Karpas-422 (cell line): Measurements from ENCODE around the gene NUP93. TPM values are rescaled to one million over a fixed set of nuclear protein-coding genes. Genes with fewer than 3 reads are reported as not detected.

Source experiments
- DNase-seq: peaks from one replicate; pipeline ENCODE4 v3.0.0-alpha.2; 2015
- H2AFZ ChIP-seq: fragments of 200-600 bp; sonication (generic); 2 replicates; pipeline ENCODE4 v1.6.1; 2014; ENCODE audit warnings: antibody characterized with exemption, low read length, mixed read lengths
- H3K27ac ChIP-seq: fragments of 200-600 bp; sonication (generic); 2 replicates; pipeline ENCODE4 v1.5.1; 2014; ENCODE audit warnings: mild to moderate bottlenecking, low read length, moderate library complexity
- H3K27me3 ChIP-seq: fragments of 200-600 bp; sonication (generic); 2 replicates; pipeline ENCODE4 v1.6.1; 2014; ENCODE audit warnings: low read length, mixed read lengths
- H3K36me3 ChIP-seq: fragments of 200-600 bp; sonication (generic); 2 replicates; pipeline ENCODE4 v1.6.1; 2014; ENCODE audit warnings: low read length, mixed read lengths; ENCODE audit not compliant: insufficient read depth
- H3K4me1 ChIP-seq: fragments of 200-600 bp; sonication (generic); 2 replicates; pipeline ENCODE4 v1.6.1; 2014; ENCODE audit warnings: mild to moderate bottlenecking, low read length, mixed read lengths
- H3K4me2 ChIP-seq: fragments of 200-600 bp; sonication (generic); 2 replicates; pipeline ENCODE4 v1.6.1; 2014; ENCODE audit warnings: low read length, low read depth, mild to moderate bottlenecking; ENCODE audit not compliant: poor library complexity, severe bottlenecking
- H3K4me3 ChIP-seq: fragments of 200-600 bp; sonication (generic); 2 replicates; pipeline ENCODE4 v1.5.1; 2014; ENCODE audit warnings: mild to moderate bottlenecking, antibody characterized with exemption, low read length, mixed read lengths
- H3K79me2 ChIP-seq: fragments of 200-600 bp; sonication (generic); 2 replicates; pipeline ENCODE4 v1.6.1; 2014; ENCODE audit warnings: mild to moderate bottlenecking, low read length, mixed read lengths
- H3K9ac ChIP-seq: fragments of 200-600 bp; sonication (generic); 2 replicates; pipeline ENCODE4 v1.6.0; 2014; ENCODE audit warnings: low read length
- H3K9me2 ChIP-seq: fragments of 200-600 bp; sonication (generic), shearing (Covaris generic); replicated peaks from 2 replicates; pipeline ENCODE4 v1.6.0; 2014; ENCODE audit warnings: mild to moderate bottlenecking, low read length, moderate library complexity; ENCODE audit not compliant: insufficient read depth
- H3K9me3 ChIP-seq: fragments of 300-700, 200-600 bp; sonication (generic); 2 replicates; pipeline ENCODE4 v1.6.1; 2014; ENCODE audit warnings: low read length, mixed read lengths
- H4K20me1 ChIP-seq: fragments of 200-600 bp; sonication (generic); 2 replicates; pipeline ENCODE4 v1.6.1; 2014; ENCODE audit warnings: mild to moderate bottlenecking, antibody characterized with exemption, low read length, low read depth; ENCODE audit not compliant: insufficient read depth
- total RNA-seq: library from RNA; depleted of rRNA; stranded (reverse); fragments of >200 nt; shearing (Covaris generic); gene quantifications from 2 replicates; pipeline ENCODE4 v1.2.3, GENCODE V29; 2014; ENCODE audit warnings: low replicate concordance

The NUP93 gene
- total RNA-seq, 1 experiment from 2014 or later = 116 TPM

- no peak overlapping the region for H2AFZ ChIP-seq
- no peak for DNase-seq
- no peak overlapping the region for H3K27ac ChIP-seq
- no peak overlapping the region for H3K4me3 ChIP-seq
- no peaks in the 10 kb centered on the region for H3K79me2 ChIP-seq
- peaks cover 24% of the 10 kb centered on the region for H3K4me1 ChIP-seq
- no peaks in the 10 kb centered on the region for H3K27me3 ChIP-seq
- H3K9me2 ChIP-seq = no peaks in the 10 kb centered on the region
- H3K9ac ChIP-seq = no peak overlapping the region
- H4K20me1 ChIP-seq = peaks cover 7% of the 10 kb centered on the region; the same call in 1 of the 2 replicates
- H3K9me3 ChIP-seq = no peaks in the 10 kb centered on the region
- no peaks in the 10 kb centered on the region for H3K36me3 ChIP-seq
- H3K4me2 ChIP-seq = no peak overlapping the region
Measured at GRCh38 chr16:56686758-56687157, 43.2 kb upstream of the NUP93 start.

- Histone ChIP-seq H3K9me2 (no peaks in the 10 kb centered on the region), H3K79me2 (no peaks in the 10 kb centered on the region), H3K4me2 (no peak overlapping the region), H3K4me1 (peaks cover 9% of the 10 kb centered on the region), H2AFZ (no peak overlapping the region), H3K9ac (no peak overlapping the region), H3K27me3 (no peaks in the 10 kb centered on the region), H3K27ac (no peak overlapping the region), H3K36me3 (no peaks in the 10 kb centered on the region), H3K4me3 (no peak overlapping the region), H3K9me3 (no peaks in the 10 kb centered on the region), H4K20me1 (peaks cover 1% of the 10 kb centered on the region; the same call in 1 of the 2 replicates)
- DNase-seq = no peak
Measured at GRCh38 chr16:56688762-56689161, 41.2 kb upstream of the NUP93 start.

DNA sequence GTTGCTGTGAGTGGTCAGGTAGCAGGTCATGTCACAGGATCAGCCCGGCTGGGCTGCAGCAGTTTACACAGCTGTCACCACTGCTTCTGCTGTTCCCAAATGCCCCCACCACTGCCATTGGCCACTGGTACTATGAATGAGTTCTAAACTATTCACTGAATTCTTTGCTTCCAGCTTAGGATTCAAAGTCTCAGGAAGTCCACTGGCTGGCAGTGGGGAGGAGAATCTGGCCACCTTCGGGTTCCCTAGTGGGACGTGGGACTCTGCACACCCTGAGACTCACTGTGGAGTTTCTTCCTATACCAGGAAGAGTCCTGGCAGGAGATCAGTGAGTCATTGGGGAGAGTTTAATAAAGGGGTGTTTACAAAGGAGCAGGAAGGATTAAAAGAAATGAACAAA, 40.8 kb upstream of the NUP93 start:
- no peak overlapping the region for H3K4me3 ChIP-seq
- H3K79me2 ChIP-seq = no peaks in the 10 kb centered on the region
- H3K27ac ChIP-seq = no peak overlapping the region
- no peaks in the 10 kb centered on the region for H4K20me1 ChIP-seq
- H3K9ac ChIP-seq = no peak overlapping the region
- H3K27me3 ChIP-seq = no peaks in the 10 kb centered on the region
- no peak for DNase-seq
- H3K9me2 ChIP-seq = no peaks in the 10 kb centered on the region
- peaks cover 5% of the 10 kb centered on the region for H3K4me1 ChIP-seq
- no peak overlapping the region for H3K4me2 ChIP-seq
- H3K36me3 ChIP-seq = no peaks in the 10 kb centered on the region
- no peaks in the 10 kb centered on the region for H3K9me3 ChIP-seq
- H2AFZ ChIP-seq = no peak overlapping the region

GRCh38 chr16:56690420-56691122, 39.4 kb upstream of the NUP93 start:
- no peak for DNase-seq
- no peaks in the 10 kb centered on the region for H3K36me3 ChIP-seq
- no peak overlapping the region for H3K27ac ChIP-seq
- no peaks in the 10 kb centered on the region for H3K27me3 ChIP-seq
- H2AFZ ChIP-seq = no peak overlapping the region
- H3K9ac ChIP-seq = no peak overlapping the region
- no peaks in the 10 kb centered on the region for H3K9me3 ChIP-seq
- no peaks in the 10 kb centered on the region for H3K79me2 ChIP-seq
- no peaks in the 10 kb centered on the region for H4K20me1 ChIP-seq
- no peaks in the 10 kb centered on the region for H3K9me2 ChIP-seq
- no peak overlapping the region for H3K4me2 ChIP-seq
- H3K4me3 ChIP-seq = no peak overlapping the region
- no peaks in the 10 kb centered on the region for H3K4me1 ChIP-seq

DNA sequence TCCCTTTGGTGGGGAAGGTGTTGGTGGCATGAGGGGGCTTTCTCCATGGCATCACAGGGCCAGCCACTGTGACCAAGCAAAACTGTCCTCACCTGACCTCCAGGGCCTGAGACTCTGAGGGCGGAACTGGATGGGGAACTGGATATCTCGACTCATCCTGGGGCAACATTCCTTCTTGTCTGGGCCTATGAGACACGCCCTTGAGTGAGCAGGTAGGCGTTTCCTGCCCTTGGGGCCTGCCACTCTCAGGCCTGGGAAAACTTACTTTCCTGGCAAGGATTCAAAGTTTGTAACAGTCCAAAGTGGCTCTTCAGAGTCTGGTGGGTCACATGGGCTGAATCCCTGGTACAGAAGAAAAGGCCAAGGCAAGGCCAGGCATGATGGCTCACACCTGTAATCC, 38.0 kb upstream of the NUP93 start:
- no peak overlapping the region for H3K9ac ChIP-seq
- H3K9me2 ChIP-seq = no peaks in the 10 kb centered on the region
- H4K20me1 ChIP-seq = no peaks in the 10 kb centered on the region
- no peaks in the 10 kb centered on the region for H3K9me3 ChIP-seq
- H3K36me3 ChIP-seq = no peaks in the 10 kb centered on the region
- no peak for DNase-seq
- no peak overlapping the region for H2AFZ ChIP-seq
- H3K4me3 ChIP-seq = no peak overlapping the region
- no peaks in the 10 kb centered on the region for H3K79me2 ChIP-seq
- no peak overlapping the region for H3K27ac ChIP-seq
- no peaks in the 10 kb centered on the region for H3K4me1 ChIP-seq
- no peak overlapping the region for H3K4me2 ChIP-seq
- no peaks in the 10 kb centered on the region for H3K27me3 ChIP-seq

DNA sequence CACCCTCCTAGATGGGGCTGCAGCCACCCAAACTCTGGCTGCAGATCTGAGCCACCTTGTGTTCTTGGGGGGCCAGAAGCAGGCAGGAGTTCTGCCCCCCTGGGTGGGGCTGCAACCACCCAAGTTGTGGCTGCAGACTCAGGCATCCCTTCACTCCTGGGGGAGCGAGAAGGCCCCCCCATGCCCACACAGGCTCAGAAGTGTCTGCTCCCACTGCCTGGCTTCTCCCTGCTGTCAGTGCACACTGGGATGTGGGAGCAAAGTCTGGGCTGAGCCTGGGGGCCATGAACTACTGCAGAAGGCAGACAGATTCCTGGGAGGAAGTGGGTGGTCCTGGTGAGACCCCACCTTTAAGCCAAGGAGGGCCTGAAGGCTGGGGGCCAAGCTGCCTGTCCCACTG, 34.7 kb upstream of the NUP93 start:
- H3K9me3 ChIP-seq = no peaks in the 10 kb centered on the region
- no peak for DNase-seq
- H4K20me1 ChIP-seq = no peaks in the 10 kb centered on the region
- no peak overlapping the region for H3K9ac ChIP-seq
- H3K36me3 ChIP-seq = no peaks in the 10 kb centered on the region
- no peaks in the 10 kb centered on the region for H3K4me1 ChIP-seq
- no peak overlapping the region for H2AFZ ChIP-seq
- no peaks in the 10 kb centered on the region for H3K9me2 ChIP-seq
- H3K4me2 ChIP-seq = no peak overlapping the region
- H3K79me2 ChIP-seq = no peaks in the 10 kb centered on the region
- no peaks in the 10 kb centered on the region for H3K27me3 ChIP-seq
- no peak overlapping the region for H3K27ac ChIP-seq
- H3K4me3 ChIP-seq = no peak overlapping the region

DNA sequence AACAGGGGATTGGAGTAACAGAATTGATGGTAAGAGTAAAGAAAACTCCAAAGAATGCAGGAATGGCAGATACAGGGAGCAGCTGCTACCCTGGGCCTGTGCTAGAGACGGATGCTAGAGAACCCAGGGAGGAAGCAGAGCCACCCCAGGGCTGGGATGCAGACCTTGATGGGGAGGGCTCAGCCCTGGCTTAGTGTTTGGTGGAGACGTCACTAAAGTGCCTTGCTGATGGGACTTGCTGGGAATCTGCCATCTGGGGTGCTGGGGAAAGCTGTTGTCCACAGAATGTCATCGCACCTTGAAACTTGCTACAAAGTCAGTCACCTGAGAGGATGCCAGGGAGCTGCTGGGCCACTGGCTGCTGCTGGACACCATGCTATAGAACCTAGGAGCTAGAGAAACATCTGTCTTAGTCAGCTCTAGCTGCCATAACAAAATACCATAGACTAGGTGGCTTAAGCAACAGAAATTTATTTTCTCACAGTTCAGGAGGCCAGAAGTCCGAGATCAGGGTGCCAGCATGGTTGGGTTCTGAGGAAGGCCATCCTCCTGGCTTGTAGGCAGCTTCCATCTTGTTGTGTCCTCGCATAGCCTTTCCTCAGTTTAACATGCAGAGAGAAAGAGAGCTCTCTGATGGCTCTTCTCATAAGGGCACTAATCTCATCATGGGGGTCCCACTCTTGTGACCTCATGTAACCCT, 32.3 kb upstream of the NUP93 start:
- H3K9ac ChIP-seq = no peak overlapping the region
- H3K4me1 ChIP-seq = peaks cover 8% of the 10 kb centered on the region
- no peak overlapping the region for H2AFZ ChIP-seq
- H3K4me2 ChIP-seq = no peak overlapping the region
- no peaks in the 10 kb centered on the region for H3K79me2 ChIP-seq
- H3K9me3 ChIP-seq = no peaks in the 10 kb centered on the region
- no peaks in the 10 kb centered on the region for H3K36me3 ChIP-seq
- H4K20me1 ChIP-seq = no peaks in the 10 kb centered on the region
- H3K27me3 ChIP-seq = no peaks in the 10 kb centered on the region
- H3K27ac ChIP-seq = no peak overlapping the region
- no peak overlapping the region for H3K4me3 ChIP-seq
- no peak for DNase-seq
- no peaks in the 10 kb centered on the region for H3K9me2 ChIP-seq

- Histone ChIP-seq H3K9me3 (no peaks in the 10 kb centered on the region), H3K4me3 (no peak overlapping the region), H3K4me2 (no peak overlapping the region), H3K9me2 (no peaks in the 10 kb centered on the region), H3K4me1 (peaks cover 8% of the 10 kb centered on the region), H4K20me1 (no peaks in the 10 kb centered on the region), H3K79me2 (no peaks in the 10 kb centered on the region), H3K27me3 (no peaks in the 10 kb centered on the region), H2AFZ (no peak overlapping the region), H3K9ac (no peak overlapping the region), H3K27ac (no peak overlapping the region), H3K36me3 (no peaks in the 10 kb centered on the region)
- no peak for DNase-seq
Measured at GRCh38 chr16:56700195-56700594, 29.7 kb upstream of the NUP93 start.
